COR-L47 (cell line): ENCODE measurements around the gene OSTN.
"Not testable (repeated sequence)": the region's sequence is repeated elsewhere in the genome, so short reads cannot be mapped to it uniquely, and the experiment has no call there.

Source experiments
- DNase-seq: peaks from one replicate; lab custom pipeline; 2025; lab: John Stamatoyannopoulos, UW

Gene OSTN

DNA sequence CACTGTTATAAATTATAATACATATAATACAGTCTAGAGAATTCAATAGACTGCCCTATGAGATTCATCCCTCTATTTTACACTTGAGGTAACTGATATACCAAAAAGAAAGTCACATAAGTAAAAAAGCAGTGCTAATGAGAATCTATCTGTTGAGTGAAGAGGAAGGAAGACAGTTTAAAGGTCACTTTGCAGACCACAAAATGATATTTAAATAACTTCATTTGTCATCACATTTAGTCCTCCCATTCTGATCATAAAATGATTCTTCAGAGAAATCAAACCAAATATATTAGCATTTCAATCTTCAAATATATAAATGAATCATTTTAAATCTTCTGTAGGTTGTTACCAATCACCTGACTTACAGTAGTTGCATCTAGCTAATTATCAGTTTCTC lies 69.7 kb downstream of the OSTN start:
- no peak for DNase-seq

DNA sequence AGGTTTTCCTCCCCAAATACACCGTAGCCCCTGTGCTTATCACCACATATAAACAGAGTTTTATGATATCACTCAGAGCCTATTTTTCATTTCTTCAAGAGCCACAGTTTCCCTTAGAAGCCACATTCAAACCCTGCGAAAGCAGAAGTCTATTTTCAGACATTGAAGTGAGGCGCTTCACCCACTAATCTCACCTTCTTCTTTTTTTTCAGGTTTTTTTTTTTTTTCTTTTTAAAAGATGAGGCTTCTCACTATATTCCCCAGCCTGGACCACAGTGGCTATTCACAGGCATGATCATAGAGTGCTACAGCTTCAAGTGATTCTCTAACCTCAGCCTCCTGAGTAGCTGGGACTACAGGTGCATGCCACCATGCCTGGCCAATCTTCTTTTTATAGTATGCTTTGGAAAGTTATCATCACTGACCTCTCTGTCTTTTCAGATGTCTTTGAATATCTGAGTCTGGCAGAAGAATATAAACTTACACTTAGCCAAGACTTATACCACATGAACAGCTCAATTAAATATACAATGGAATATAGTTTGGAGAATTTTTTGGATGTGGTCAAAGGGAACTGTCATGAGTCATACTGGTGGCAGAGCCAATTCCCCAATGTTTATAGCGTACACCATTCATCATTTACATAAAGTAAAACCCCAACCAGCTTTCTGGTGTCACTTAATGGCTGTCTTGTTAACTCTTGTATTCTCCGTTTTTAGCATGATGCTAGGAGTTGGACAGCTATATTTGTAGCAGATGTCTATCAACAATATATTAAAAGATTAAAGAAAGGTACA lies 70.4 kb downstream of the OSTN start:
- DNase-seq = no peak

DNA sequence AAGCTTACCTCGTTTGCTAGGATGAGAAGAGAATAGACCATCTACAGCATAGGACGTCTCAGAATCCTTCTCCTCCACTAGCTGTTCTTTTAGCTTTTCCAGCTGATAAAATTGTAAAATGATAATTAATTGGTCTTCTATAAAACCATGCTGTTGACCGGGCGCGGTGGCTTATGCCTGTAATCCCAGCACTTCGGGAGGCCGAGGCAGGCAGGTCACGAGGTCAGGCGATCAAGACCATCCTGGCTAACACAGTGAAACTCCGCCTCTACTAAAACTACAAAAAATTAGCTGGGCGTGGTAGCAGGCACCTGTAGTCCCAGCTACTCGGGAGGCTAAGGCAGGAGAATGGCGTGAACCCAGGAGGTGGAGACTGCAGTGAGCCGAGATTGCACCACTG lies 76.2 kb downstream of the OSTN start:
- not testable (repeated sequence) for DNase-seq

DNA sequence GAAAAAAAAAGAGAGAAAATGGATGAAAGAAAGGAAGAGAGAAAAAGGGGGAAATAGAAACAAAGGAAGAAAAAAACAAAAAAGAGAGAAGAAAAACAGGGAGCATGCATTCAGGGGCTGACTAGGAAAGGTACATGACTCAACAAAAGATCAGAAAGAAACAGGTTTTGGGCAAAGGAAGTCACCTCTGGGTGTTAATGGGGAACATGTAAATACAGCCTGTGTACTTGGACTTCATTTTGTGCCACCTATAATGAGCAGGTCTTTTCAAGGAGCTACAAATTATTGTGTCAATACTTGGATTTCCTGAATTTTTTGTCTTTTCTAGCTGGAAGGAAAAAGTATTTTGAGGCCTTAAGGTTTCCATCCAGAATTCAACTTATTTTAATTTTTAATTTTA lies 76.7 kb downstream of the OSTN start:
- no peak for DNase-seq

DNA sequence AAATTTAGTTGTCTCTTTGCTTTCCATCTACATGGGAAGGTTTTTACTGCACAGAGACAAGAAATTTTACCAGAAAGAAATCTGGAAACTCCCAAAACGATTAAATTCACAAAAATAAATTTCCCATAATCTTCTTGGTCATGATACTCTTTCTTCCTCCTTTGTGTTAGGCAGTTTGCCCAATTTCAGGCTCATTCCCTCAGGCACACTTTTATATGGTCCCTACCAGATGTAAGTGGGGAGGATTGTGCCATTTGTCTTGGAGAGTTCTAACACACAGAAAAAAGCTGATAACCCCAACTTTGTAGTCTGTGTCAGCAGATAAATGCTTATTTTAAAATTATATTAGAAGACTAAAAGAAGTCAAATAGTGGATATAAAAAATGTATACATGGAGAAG lies 81.1 kb downstream of the OSTN start:
- no peak for DNase-seq

DNA sequence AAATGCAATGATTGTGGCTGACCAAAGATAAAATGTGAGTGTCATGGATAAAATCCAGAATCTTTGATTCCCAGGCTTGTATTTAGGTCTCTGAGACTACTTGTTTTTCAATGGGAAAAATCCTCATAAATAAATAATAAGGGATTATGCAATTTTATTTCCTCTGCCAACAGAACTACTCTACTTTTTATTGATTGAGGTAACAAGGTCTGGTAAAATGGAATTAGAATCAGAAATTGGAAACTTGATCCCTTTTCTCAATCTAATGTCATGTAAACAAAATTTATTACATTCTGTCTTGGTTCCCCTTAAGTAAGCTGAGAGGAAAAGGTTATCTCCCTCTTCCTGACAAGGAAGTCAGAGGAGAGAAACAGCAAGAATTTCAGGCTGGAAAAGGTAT lies 81.8 kb downstream of the OSTN start:
- no peak for DNase-seq

DNA sequence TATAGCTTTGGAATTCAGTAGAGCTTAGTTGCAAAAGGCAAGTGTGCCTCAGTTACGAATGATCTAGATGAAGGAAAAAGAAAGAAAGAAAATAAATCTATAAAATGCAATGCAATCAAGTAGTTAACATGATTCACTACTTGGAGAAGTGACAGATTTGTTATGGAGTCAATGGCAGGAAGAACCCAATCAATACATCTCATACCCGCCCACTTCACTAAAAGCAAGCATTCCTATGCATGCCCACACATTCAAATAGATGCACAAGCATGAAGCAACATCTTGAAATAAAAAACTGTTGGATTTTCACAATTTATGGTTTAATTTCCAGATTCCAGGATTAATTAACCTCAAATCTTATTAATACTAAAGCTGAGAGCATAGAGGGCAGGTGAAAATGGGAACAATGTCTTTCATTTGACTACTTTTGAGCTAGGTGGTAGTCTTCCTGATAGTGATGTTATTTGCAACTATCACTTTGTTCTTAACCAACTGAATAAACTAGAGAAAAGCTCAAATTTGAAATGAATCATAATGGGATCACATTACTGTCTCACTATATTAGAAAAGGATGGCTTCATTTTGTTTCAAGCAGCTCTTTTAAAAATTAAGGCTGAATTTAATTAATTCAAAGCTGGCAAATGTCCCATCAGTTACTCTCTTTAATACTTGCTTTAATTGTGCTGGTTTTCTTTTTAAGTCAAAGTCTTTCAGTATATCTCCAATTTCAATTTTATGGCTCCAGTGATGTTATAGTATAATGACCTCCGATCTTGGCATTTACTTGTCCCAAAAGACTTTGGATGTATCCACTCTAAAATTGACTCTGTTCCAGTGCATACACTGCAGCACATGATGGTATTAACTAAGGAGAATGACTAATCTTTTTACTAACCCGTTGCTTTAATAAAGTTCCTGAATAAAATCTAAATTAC lies 83.5 kb downstream of the OSTN start:
- DNase-seq = no peak

DNA sequence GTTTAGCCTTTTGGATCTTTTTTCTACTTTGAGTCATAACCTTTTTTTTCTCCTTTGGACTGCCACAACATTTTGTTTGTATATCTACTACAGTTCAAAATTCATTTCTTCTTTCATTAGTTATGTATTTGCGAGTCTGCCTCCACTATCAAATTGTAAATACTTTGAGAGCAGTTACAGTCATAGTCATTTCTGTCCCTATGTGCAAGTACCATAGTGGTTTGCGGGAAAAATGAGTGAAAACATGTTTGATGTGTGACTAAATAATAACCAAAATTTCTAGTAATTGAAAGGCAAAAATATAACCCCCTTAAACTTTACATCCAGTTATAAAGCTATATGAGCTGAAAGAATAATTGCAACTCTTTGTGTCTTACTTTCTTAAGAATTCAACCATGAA lies 84.4 kb downstream of the OSTN start:
- no peak for DNase-seq

DNA sequence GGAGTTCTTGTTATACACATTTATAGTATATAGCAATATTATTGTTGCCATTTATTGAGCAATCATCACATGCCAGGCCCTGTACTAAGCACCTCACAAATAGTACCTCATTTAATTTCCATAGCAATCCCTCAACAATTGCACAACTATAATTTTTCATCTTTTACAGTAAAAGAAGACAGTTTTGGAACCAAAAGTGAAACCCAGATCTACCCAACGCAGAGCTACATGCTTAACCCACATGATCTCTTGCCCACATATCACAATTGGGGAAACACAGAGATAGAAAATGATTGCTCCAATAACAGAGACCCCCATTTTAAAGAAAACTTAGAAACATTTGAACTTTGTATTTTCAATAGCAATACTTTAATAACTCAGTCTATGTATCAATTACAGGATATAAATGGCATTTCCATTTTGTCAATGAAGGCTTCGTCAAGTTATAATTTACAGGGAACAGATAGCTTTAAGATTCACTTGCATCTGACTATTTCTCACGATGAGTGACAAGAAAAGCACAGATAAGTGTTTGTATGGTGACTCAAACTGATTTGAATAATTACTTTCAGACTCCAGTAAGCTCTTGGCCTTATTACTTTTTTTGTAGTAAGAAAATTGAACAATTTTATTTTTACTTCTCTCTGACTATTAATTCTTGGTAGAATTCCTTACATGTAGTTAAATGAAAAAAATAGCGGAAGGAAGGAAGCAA lies 91.4 kb downstream of the OSTN start:
- no peak for DNase-seq

DNA sequence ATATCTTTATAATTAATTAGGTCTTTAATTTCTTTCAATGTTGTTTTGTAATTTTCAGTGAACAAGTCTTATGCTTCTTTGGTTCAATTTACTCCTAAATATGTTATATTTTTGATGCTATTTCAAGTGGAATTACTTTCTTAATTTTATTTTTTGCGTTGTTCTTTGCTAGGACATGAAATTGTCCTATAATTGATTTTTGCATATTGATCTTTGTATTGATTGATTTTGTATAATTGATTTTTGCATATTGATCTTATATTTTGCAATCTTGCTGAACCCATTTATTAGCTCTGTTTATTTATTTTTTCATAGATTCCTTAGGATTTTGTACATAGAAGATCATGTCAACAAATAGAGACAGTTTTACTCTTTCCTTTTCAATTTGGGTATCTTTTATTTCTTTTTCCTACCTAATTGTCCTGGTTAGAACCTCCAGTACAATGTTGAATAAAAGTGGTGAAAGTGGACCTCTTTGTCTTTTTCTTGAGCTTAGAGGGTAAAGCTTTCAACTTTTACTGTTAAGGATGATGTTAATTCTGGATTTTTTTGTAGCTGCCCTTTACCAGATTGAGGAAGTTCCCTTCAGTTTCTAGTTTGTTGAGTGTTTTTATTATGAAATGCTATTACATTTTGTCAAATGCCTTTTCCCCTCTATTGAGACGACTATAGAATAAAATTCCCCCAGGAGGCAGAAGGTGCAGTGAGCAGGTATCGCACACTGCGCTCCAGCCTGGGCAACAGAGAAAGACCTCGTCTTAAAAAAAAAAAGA lies 93.4 kb downstream of the OSTN start:
- no peak for DNase-seq

DNA sequence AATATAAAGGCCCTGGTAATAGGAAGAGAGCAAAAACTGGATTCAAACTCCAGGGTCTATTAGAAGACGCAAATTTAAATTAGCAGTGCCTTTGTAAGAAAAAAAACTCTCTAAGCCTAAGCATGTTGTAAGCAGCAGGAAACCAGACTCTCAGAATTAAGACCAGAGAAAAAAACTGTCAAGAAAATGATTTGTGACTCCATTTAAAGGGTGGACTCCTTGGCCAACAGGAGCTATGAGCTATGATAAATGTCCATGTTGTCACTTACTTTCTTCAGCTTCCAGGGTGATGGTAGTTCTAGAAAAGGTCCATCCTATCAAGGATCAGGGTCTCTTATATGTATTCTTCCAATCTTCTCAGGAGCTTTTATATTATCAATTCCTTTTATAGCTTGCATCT lies 95.2 kb downstream of the OSTN start:
- no peak for DNase-seq

DNA sequence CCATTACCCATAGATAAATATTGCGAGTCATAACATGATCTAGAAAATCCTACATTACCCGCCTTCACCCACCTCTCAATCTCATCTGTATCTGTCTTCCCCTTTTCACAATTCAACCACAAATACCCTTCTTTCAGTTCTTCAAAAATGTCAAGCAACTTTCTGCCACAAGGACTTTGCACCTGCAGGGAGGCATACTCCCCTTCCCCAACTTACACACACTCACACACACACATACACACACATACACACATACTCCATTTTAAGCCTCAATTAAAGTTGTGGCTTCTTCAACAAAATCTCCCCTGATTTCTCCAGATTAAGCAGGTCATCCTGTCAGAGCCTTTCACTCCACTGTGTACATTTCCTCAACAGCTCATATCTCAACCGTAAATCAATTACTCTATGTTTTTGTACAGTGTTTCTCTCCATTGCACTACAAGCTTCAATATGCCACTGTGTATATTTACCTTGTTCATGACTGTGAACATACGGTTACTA lies 97.0 kb downstream of the OSTN start:
- no peak for DNase-seq

DNA sequence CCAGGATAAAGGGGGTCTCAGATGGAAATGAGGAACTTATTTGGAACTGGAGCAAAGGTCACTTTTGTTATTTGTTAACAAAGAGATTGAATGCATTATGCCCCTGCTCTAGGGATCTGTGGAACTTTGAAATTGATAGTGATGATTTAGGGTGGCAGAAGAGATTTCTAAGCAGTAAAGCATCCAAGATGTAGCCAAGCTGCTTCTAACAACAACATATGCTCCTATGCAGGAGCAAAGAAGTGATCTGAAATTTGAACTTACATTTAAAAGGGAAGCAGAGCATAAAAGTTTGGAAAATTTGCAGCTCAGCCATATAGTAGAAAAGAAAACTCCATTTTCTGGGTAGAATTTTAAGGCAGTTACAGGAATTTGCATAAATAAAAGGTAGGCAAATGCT lies 99.8 kb downstream of the OSTN start:
- DNase-seq = no peak

DNA sequence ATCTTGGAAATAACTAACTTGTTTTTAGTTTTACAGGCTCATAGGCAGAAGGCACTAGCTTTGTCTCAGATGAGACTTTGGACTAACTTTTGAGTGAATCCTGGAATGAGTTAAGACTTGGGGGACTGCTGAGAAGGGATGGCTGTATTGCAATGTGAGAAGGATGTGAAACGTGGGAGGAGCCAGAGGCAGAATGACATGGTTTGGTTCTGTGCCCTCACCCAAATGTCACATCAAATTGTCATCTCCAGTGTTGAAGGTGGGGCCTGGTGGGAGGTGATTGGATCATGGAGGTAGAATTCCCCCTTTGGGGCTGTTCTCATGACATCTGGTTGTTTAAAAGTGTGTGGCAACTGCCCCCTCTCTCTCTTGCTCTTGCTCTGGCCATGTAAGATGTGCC lies 101.4 kb downstream of the OSTN start:
- no peak for DNase-seq

DNA sequence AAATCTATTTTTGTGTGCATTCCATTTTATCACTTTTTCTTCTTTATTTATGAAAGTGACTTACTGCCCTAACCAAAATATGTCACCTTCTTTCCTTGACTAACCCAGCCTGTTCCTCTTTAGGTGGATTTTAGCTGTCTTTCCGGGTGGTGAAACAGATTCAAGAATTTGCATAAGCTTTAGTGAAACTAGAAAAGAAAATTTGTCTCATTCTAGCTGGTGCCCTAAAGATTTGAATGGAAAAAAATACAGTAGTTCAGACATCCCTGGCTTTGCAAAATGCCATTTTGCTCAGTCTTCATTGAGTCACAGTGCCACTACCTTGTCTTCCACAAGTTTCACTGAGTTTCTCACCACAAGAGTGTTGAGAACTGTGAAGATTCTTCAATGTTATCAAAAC lies 102.0 kb downstream of the OSTN start:
- DNase-seq = no peak

DNA sequence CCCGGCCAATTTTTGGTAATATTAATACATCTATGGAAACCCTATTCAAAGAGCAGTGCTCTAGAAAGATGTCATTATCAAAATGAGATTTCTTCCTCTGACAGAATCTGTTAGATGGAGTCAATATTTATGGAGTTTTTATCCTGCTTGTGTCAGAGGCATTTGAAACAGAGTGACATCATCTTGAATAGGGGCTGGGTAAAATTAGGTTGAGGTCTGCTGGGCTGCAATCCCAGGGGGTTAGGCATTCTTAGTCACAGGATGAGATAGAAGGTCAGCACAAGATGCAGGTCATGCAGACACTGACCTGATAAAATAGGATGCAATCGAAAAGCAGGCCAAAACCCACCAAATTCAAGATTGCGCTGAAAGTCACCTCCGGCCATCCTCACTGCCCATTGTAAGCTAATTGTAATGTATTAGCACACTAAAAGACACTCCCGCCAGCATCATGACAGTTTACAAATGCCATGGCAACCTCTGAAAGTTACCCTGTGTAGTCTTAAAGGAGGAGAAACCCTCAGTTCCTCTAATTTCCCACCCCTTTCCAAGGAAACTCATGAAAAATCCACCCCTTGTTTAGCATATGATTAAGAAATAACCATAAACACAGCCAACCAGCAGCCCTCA lies 102.9 kb downstream of the OSTN start:
- no peak for DNase-seq

DNA sequence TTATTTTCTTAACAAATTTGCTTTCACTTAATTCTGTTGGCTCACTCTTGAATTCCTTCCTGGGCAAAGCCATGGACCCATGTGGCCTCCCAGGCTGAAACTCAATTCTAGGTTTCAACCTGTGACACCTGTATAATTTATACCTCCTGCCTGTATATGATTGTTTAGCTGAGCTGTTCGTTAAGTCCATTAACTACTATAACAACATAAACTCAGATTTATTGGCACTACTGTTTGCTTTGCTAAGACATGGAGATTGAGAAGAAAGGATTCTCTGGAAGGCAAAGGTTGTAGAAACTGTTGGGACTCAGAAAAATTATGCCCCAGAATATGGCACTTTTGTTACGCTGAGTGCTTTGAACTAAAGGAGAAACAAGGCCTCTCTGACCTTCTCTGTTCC lies 103.4 kb downstream of the OSTN start:
- DNase-seq = no peak

DNA sequence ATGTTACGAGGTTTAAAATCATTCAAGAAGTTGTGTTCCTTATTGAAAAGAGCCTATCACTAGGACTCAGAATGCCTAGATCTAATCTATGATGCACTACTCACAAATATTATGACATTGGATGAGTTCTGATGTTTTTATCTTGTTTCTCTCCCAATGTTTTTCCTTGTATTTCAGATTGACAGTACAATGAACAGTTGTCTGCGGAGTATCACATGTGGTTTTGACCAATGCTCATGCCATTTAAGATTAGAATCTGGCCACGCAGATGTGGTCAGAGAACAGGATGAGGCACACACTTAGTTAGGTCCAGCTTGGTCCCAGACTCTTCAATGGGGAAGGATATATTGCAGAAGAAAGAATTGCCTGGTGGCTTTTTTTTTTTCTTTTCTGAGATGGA lies 104.6 kb downstream of the OSTN start:
- no peak for DNase-seq

DNA sequence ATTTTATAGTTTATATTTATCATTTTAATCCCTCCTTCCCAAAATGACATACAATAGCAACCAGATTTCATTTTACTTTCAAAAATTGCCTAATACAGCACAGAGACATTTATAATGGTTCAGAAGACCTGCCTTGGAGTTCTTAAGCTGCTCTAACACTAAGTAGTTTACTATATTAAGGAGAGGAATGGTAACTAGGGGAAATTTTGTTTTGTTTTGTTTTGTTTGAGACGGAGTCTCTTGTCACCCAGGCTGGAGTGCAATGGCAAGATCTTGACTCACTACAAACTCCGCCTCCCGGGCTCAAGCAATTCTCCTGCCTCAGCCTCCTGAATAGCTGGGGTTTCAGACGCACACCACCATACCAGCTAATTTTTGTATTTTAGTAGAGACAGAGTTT lies 107.4 kb downstream of the OSTN start:
- DNase-seq = no peak

DNA sequence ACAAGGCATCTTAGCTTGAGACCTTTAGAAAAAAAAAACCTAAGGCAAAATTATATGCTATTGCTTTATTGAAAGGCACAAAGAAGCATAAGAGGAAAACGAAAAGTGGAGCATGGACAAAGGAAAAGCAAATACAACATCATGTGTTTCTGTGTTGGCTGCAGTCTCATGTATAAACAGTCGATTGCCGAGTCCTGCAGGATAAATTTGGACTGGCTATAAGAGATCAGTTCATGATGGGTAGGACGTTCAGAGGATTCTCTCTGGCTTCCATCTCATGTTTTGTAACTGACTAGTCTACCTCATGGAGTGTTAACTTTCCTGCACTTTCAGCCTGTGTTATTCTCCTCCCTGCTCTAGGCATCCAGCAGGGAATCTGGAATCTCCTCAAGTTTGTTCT lies 108.3 kb downstream of the OSTN start:
- no peak for DNase-seq

DNA sequence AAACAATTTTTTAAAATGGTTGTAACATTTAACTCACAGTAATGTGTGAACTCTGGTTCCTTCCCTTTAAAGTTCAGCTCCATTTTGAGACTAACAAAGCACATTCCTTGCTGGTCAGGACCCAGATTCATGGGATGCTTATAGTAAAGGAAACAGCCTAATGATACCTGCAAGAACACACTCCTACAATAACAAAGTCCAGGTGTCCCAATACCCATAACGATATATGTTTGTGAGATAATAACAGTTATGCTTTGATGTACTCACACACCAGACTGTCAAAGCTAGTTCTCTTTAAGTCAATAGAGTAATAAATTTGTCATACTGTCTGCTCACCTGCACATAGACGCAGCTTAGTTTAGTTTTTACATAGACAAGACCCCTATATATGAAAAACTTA lies 114.3 kb downstream of the OSTN start:
- no peak for DNase-seq
